Measurements from ENCODE around the gene NPLOC4. TPM values are rescaled to one million over a fixed set of nuclear protein-coding genes. Genes with fewer than 3 reads are reported as not detected.
A peak's percentile ranks its signal among the peaks of the same experiment; 100 is the strongest.

NPLOC4 gene
- total RNA-seq, 6 donors from 2014 or later = 59.9 to 373 (median 87.4) TPM

DNA sequence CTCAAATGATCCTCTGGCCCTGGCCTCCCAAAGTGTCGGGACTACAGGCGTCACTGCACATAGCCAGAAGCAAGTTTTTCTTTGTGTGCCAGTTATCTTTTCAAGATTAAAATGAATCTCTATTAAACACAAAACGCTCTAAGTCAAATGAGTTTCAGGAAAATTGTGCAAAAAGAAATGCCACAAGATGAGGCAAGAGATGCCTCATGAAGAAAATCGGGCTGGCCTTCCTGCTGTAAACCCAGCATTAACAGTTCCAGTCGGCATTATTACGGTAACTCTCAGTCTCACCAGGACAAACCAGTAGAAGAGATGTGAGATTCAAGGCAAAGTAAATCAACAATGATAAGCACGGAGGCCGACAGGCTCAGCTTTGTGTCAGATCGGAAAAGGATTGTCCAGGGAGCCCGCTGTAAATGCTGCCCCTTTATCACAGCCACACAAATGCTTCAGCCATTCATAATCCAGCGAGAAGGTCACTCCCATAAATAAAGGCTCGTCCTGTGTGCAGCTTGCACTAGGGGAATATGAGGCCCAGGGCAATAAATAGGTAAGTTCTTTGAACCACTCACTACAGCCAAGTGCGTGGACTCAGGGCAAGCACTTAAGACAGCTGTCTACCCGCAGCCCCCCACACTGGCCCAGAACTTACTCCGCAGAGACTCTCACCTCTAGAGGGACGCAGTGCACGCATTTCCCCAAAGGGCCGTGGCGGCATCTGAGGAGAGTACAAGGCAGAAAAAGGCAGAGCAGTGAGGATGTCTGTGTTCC lies 27.2 kb downstream of the NPLOC4 start:
- WGBS, 2 donors = 86 to 91% methylated on average over 19 of the region's 19 CpGs
- H3K4me1 ChIP-seq = peaks cover 0 to 3% (median under 1%) of the 10 kb centered on the region in 4 donors
- H3K4me3 ChIP-seq = no peak overlapping the region
- TF ChIP-seq POLR2AphosphoS5 (IDR thresholded peaks at IDR 0.05) = no peak
- TF ChIP-seq, protein P1, sequence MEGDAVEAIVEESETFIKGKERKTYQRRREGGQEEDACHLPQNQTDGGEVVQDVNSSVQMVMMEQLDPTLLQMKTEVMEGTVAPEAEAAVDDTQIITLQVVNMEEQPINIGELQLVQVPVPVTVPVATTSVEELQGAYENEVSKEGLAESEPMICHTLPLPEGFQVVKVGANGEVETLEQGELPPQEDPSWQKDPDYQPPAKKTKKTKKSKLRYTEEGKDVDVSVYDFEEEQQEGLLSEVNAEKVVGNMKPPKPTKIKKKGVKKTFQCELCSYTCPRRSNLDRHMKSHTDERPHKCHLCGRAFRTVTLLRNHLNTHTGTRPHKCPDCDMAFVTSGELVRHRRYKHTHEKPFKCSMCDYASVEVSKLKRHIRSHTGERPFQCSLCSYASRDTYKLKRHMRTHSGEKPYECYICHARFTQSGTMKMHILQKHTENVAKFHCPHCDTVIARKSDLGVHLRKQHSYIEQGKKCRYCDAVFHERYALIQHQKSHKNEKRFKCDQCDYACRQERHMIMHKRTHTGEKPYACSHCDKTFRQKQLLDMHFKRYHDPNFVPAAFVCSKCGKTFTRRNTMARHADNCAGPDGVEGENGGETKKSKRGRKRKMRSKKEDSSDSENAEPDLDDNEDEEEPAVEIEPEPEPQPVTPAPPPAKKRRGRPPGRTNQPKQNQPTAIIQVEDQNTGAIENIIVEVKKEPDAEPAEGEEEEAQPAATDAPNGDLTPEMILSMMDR (IDR thresholded peaks at IDR 0.05) = no peak
- no peak for TF ChIP-seq POLR2A (IDR thresholded peaks at IDR 0.05)
- TF ChIP-seq EP300 (IDR thresholded peaks at IDR 0.05) = no peak
- no peaks in the 10 kb centered on the region for H3K9me3 ChIP-seq
- no peak overlapping the region for H3K27ac ChIP-seq
- H3K36me3 ChIP-seq = peaks cover 28 to 89% (median 73%) of the 10 kb centered on the region in 4 donors
- DNase-seq = no peak
- ATAC-seq (ENCODE audit: low FRiP score in 2 of 2) = no peak
- no peaks in the 10 kb centered on the region for H3K27me3 ChIP-seq

GRCh38 chr17:81608605-81609004 lies 28.3 kb downstream of the NPLOC4 start:
- Histone ChIP-seq H3K9me3 (no peaks in the 10 kb centered on the region), H3K27me3 (no peaks in the 10 kb centered on the region), H3K36me3 (peaks cover 33 to 95% (median 82%) of the 10 kb centered on the region in 4 donors), H3K4me1 (no peaks in the 10 kb centered on the region), H3K4me3 (no peak overlapping the region), H3K27ac (no peak overlapping the region)
- TF ChIP-seq POLR2AphosphoS5 (IDR thresholded peaks at IDR 0.05) = no peak
- TF ChIP-seq EP300 (IDR thresholded peaks at IDR 0.05) = no peak
- TF ChIP-seq, protein P1 (IDR thresholded peaks at IDR 0.05) = no peak
- no peak for TF ChIP-seq POLR2A (IDR thresholded peaks at IDR 0.05)
- ATAC-seq (ENCODE audit: low FRiP score in 2 of 2) = peak in 1 of 2 donors; percentile 43
- WGBS, 2 donors = 90 to 95% methylated on average over 13 of the region's 13 CpGs
- no peak for DNase-seq

DNA sequence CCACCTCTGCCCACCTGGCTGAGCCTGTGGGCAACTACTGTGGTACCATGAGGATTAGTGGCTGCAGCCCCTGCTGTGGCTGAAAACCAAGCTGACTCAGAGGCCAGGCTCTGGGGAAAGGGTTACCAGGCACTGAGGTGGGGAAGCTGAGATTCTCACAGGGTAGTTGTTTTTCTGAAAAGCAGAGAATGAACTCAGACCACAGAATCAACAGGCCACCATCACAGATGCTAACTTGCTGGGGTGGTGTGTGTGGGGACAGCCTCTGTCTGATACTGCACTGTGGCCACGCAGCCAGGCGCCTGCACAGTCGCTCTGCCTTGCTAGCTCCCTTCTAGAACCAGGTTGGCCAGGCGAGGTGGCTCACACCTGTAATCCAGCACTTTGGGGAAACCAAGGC lies 28.8 kb downstream of the NPLOC4 start:
- Histone ChIP-seq H3K36me3 (peaks cover 30 to 95% (median 83%) of the 10 kb centered on the region in 4 donors), H3K4me3 (no peak overlapping the region), H3K4me1 (no peaks in the 10 kb centered on the region), H3K9me3 (no peaks in the 10 kb centered on the region), H3K27me3 (no peaks in the 10 kb centered on the region), H3K27ac (no peak overlapping the region)
- TF ChIP-seq POLR2A (IDR thresholded peaks at IDR 0.05) (no peak), POLR2AphosphoS5 (IDR thresholded peaks at IDR 0.05) (no peak), EP300 (IDR thresholded peaks at IDR 0.05) (no peak)
- TF ChIP-seq, protein P1 (IDR thresholded peaks at IDR 0.05) = no peak
- no peak for DNase-seq
- WGBS, 2 donors = 96 to 100% methylated on average over 4 of the region's 4 CpGs
- no peak for ATAC-seq (ENCODE audit: low FRiP score in 2 of 2)

DNA sequence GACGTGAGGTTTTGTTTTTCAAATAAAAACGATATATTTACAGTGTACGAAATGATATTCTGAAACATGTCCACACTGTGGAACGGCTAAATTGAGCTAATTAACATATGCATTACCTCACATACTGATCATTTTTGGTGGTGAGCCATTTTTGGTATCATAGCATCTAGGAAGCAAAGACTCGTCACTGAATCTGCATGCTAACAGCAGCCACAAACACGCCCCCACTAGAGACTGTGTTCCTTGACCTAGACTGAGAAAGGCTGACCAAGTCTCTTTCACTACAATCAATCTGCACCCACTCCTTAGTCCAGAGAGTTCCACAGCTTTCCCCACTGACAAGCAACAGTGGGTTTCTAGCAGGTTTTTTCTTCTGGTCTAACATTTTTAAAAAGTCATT lies 29.5 kb downstream of the NPLOC4 start:
- DNase-seq = no peak
- WGBS, 2 donors = 81 to 82% methylated on average over 6 of the region's 6 CpGs
- no peak for ATAC-seq (ENCODE audit: low FRiP score in 2 of 2)
- Histone ChIP-seq H3K36me3 (peaks cover 30 to 94% (median 82%) of the 10 kb centered on the region in 4 donors), H3K27ac (no peak overlapping the region), H3K27me3 (no peaks in the 10 kb centered on the region), H3K4me3 (no peak overlapping the region), H3K9me3 (no peaks in the 10 kb centered on the region), H3K4me1 (no peaks in the 10 kb centered on the region)
- TF ChIP-seq EP300 (IDR thresholded peaks at IDR 0.05) (no peak), POLR2AphosphoS5 (IDR thresholded peaks at IDR 0.05) (no peak), POLR2A (IDR thresholded peaks at IDR 0.05) (no peak)
- TF ChIP-seq, protein P1 (IDR thresholded peaks at IDR 0.05) = no peak
